K562 (cell line): ENCODE measurements around the gene TMEM132C. TPM values are rescaled to one million over a fixed set of nuclear protein-coding genes. Genes with fewer than 3 reads are reported as not detected.

Source experiments
- ATAC-seq: fragments of 200-7000 bp; cut with Tn5 transposase; 3 replicates; pipeline ENCODE4 v1.9.1; 2020; ENCODE audit warnings: moderate library complexity
- BruUV-seq: library from RNA; stranded (reverse); fragments of 400-500 nt; replicated peaks from 2 replicates; lab custom pipeline; 2021; lab: Mats Ljungman, UMichigan
- CTCF ChIA-PET: fragments of 300-600 bp; formaldehyde crosslinking; extraction: SDS; loops from one replicate; lab custom pipeline; 2021; ENCODE audit warnings: low intra/inter-chr PET ratio; lab: Yijun Ruan, JAX
- POLR2A ChIA-PET: fragments of 300-600, 350-650 bp; sonication (Branson Sonifier 250); formaldehyde crosslinking; extraction: SDS; loops from one replicate; lab custom pipeline; 2021; ENCODE audit warnings: antibody characterized with exemption, inconsistent platforms; lab: Yijun Ruan, JAX
- DNase-seq, 4 experiments: peaks; one replicate each; pipeline versions ENCODE4 v3.0.0 to v3.0.0-alpha.2; 2011 to 2018; ENCODE audit warnings: low spot score in 3 of 4, mixed read lengths in 3 of 4; ENCODE audit errors: extremely low read depth in 1 of 4
- FAIRE-seq: peaks from 2 replicates; lab custom pipeline; 2011; peaks lifted over from hg19 to GRCh38; lab: Jason Lieb, UNC
- H2AFZ ChIP-seq: 2 replicates; pipeline ENCODE4 v1.6.0; 2011; ENCODE audit warnings: low read depth, low read length, control low read depth, inconsistent platforms
- H3K27ac ChIP-seq: fragments of 200-600 bp; 3 replicates; pipeline ENCODE4 v1.8.0; 2011; ENCODE audit warnings: low read depth, mild to moderate bottlenecking, control low read depth, inconsistent platforms, low read length, moderate library complexity, mixed read lengths; ENCODE audit errors: extremely low read depth
- H3K27me3 ChIP-seq, 2 experiments: fragments of 300-600 bp in 1 of 2; 2 replicates in 1 of 2; 3 replicates in 1 of 2; pipeline versions ENCODE4 v1.6.0 to v1.8.0; 2011; ENCODE audit warnings: inconsistent platforms in 2 of 2, low read length in 2 of 2, mild to moderate bottlenecking in 1 of 2, mixed read lengths in 1 of 2, moderate library complexity in 1 of 2; ENCODE audit not compliant: control insufficient read depth in 2 of 2, insufficient read depth in 2 of 2
- H3K36me3 ChIP-seq: fragments of 300-600 bp; 3 replicates; pipeline ENCODE4 v1.8.0; 2011; ENCODE audit warnings: mild to moderate bottlenecking, low read length, inconsistent platforms; ENCODE audit not compliant: control insufficient read depth, insufficient read depth
- H3K4me1 ChIP-seq, 2 experiments: fragments of 200-600 bp in 1 of 2; replicated peaks in 1 of 2; 2 replicates in 1 of 2; 3 replicates in 1 of 2; pipeline versions ENCODE4 v1.5.1 to v1.8.0; 2011; ENCODE audit warnings: inconsistent platforms in 2 of 2, low read length in 2 of 2, mild to moderate bottlenecking in 1 of 2, mixed read lengths in 1 of 2, moderate library complexity in 1 of 2; ENCODE audit not compliant: control insufficient read depth in 2 of 2, insufficient read depth in 2 of 2
- H3K4me2 ChIP-seq: 2 replicates; pipeline ENCODE4 v1.6.1; 2011; ENCODE audit warnings: low read length, control low read depth, inconsistent platforms, mixed read lengths; ENCODE audit not compliant: insufficient read depth
- H3K4me3 ChIP-seq: fragments of 200-600 bp; sonication (generic), shearing (Covaris generic); 2 replicates; pipeline ENCODE4 v1.5.1; 2016; ENCODE audit warnings: control low read depth, inconsistent platforms
- H3K79me2 ChIP-seq: fragments of 200-600 bp; 3 replicates; pipeline ENCODE4 v1.8.0; 2011; ENCODE audit warnings: low read length, inconsistent platforms; ENCODE audit not compliant: control insufficient read depth, insufficient read depth
- H3K9ac ChIP-seq, 2 experiments: 2 replicates each; pipeline versions ENCODE4 v1.6.0 to v1.6.1; 2011; ENCODE audit warnings: low read depth in 2 of 2, low read length in 2 of 2, control low read depth in 1 of 2, inconsistent platforms in 1 of 2, mild to moderate bottlenecking in 1 of 2, mixed read lengths in 1 of 2; ENCODE audit not compliant: insufficient read depth in 1 of 2
- H3K9me1 ChIP-seq: one replicate; pipeline ENCODE4 v1.6.0; 2011; ENCODE audit warnings: inconsistent platforms, mild to moderate bottlenecking, low read length, moderate library complexity; ENCODE audit not compliant: control insufficient read depth, insufficient read depth
- H3K9me3 ChIP-seq: replicated peaks from 2 replicates; pipeline ENCODE4 v1.5.1; 2011; ENCODE audit warnings: low read depth, low read length, inconsistent platforms; ENCODE audit not compliant: control insufficient read depth, insufficient read depth
- H4K20me1 ChIP-seq: replicated peaks from 2 replicates; pipeline ENCODE4 v1.6.1; 2011; ENCODE audit warnings: low read length, inconsistent platforms, mixed read lengths; ENCODE audit not compliant: control insufficient read depth, insufficient read depth
- DDX20 ChIP-seq: fragments of 450-650 bp; IDR thresholded peaks from 2 replicates; pipeline ENCODE4 v1.6.1; 2016; ENCODE audit warnings: missing genetic modification characterization, low read depth, mild to moderate bottlenecking, missing compliant biosample characterization, moderate library complexity
- E2F4 ChIP-seq: sonication (generic); formaldehyde crosslinking; IDR thresholded peaks from 2 replicates; pipeline ENCODE4 v1.8.0; 2022; ENCODE audit warnings: mild to moderate bottlenecking, low read depth, missing genetic modification reagents
- ELF1 ChIP-seq: fragments of 200-800 bp; sonication (Bioruptor generic); IDR thresholded peaks from 2 replicates; pipeline ENCODE4 v1.6.1; 2016; ENCODE audit warnings: missing genetic modification characterization, missing compliant biosample characterization
- FUS ChIP-seq: fragments of 200-400 bp; formaldehyde crosslinking; optimal IDR thresholded peaks from 2 replicates; pipeline ENCODE3; 2017; ENCODE audit warnings: low read depth, low read length
- MBD1 ChIP-seq: fragments of 250-450 bp; sonication (Bioruptor Pico); IDR thresholded peaks from 2 replicates; pipeline ENCODE4 v1.8.0; 2022; ENCODE audit warnings: inconsistent platforms
- MIER1 ChIP-seq: fragments of 450-650 bp; IDR thresholded peaks from 2 replicates; pipeline ENCODE4 v1.6.1; 2016; ENCODE audit warnings: antibody characterized with exemption, mild to moderate bottlenecking, low read depth
- NR4A1 ChIP-seq, 2 experiments: fragments of 250-450 bp in 1 of 2; fragments of 450-650 bp in 1 of 2; sonication (Bioruptor Pico) in 1 of 2; IDR thresholded peaks; 2 replicates each; pipeline versions ENCODE4 v1.4.0 to v1.6.1; 2016 to 2020; ENCODE audit warnings: mild to moderate bottlenecking in 2 of 2, missing compliant biosample characterization in 1 of 2, missing genetic modification characterization in 1 of 2, moderate library complexity in 1 of 2
- RBM15 ChIP-seq: fragments of 200-400 bp; formaldehyde crosslinking; IDR thresholded peaks from 2 replicates; pipeline ENCODE4 v1.6.1; 2018; ENCODE audit warnings: mild to moderate bottlenecking, low read length, moderate library complexity; ENCODE audit not compliant: insufficient read depth
- SIX5 ChIP-seq, 2 experiments: IDR thresholded peaks; 2 replicates each; pipeline ENCODE4 v1.6.1; 2011; ENCODE audit warnings: low read length in 2 of 2, borderline replicate concordance in 1 of 2, low read depth in 1 of 2, mild to moderate bottlenecking in 1 of 2, moderate library complexity in 1 of 2; ENCODE audit not compliant: insufficient read depth in 1 of 2
- SNAPC5 ChIP-seq: fragments of 250-450 bp; sonication (Bioruptor Pico); IDR thresholded peaks from 2 replicates; pipeline ENCODE4 v1.8.0; 2021; ENCODE audit warnings: moderate library complexity, mild to moderate bottlenecking, inconsistent platforms
- TAF9B ChIP-seq: fragments of 450-650 bp; IDR thresholded peaks from 2 replicates; pipeline ENCODE4 v1.6.1; 2018; ENCODE audit warnings: mild to moderate bottlenecking; ENCODE audit not compliant: partially characterized antibody
- ZKSCAN8 ChIP-seq: fragments of 200-800 bp; sonication (Bioruptor generic); IDR thresholded peaks from 2 replicates; pipeline ENCODE4 v1.6.1; 2016; ENCODE audit warnings: missing genetic modification characterization, missing compliant biosample characterization
- ZNF212 ChIP-seq: fragments of 450-650 bp; formaldehyde crosslinking; IDR thresholded peaks from 2 replicates; pipeline ENCODE4 v1.4.0; 2020; ENCODE audit warnings: mild to moderate bottlenecking
- ZNF780A ChIP-seq: fragments of 250-450 bp; sonication (Bioruptor Pico); IDR thresholded peaks from 2 replicates; pipeline ENCODE4 v1.5.0; 2021; ENCODE audit warnings: mild to moderate bottlenecking
- WGBS: fragments of 100-300 bp; shearing (Covaris generic); methylation state at CpG from one replicate; pipeline ENCODE4 v1.1.6; 2016; ENCODE audit warnings: low coverage, mixed read lengths; ENCODE audit not compliant: insufficient coverage; ENCODE audit errors: missing lambda C conversion rate; 5-methylcytosine and 5-hydroxymethylcytosine counted together
- in situ Hi-C: fragments of 300-500 bp; cut with MboI; formaldehyde crosslinking; loops from 4 replicates; pipeline ENCODE4 v1.15.0; 2018; ENCODE audit warnings: inconsistent platforms, mixed read lengths
- intact Hi-C: fragments of 100-400 bp; cut with micrococcal nuclease; formaldehyde crosslinking; loops from 2 replicates; pipeline ENCODE4 v1.14.2; 2022
- polyA plus RNA-seq, 8 experiments: library from polyadenylated mRNA; depleted of rRNA in 4 of 8; stranded (reverse) in 5 of 8; unstranded in 3 of 8; fragments of >200 nt; fragmentation: Nextera tagmentation in 2 of 8; fragmentation: Illumina TruSeq in 1 of 8; extraction: Ambion mirVana in 2 of 8; extraction: Trizol in 1 of 8; gene quantifications; 2 replicates each; pipeline versions ENCODE4 v1.2.1 to v1.2.3, GENCODE V29; 2011 to 2014; ENCODE audit warnings: inconsistent platforms in 1 of 8, missing spikeins in 1 of 8
- total RNA-seq, 7 experiments: library from RNA; depleted of rRNA in 6 of 7; stranded (reverse); fragments of >200 nt in 6 of 7; fragmentation: Illumina TruSeq in 2 of 7; extraction: Trizol in 2 of 7; gene quantifications; 2 replicates each; pipeline versions ENCODE4 v1.2.1 to v1.2.3, GENCODE V29; 2011 to 2021; ENCODE audit warnings: low replicate concordance in 1 of 7
- TF ChIP-seq, protein P1 (sequence below): sonication (generic); formaldehyde crosslinking; IDR thresholded peaks from 2 replicates; pipeline ENCODE4 v1.8.1; 2023; ENCODE audit warnings: mild to moderate bottlenecking, missing genetic modification reagents
- TF ChIP-seq, protein P2 (sequence below): IDR thresholded peaks from 3 replicates; pipeline ENCODE4 v1.6.1; 2011; ENCODE audit warnings: borderline replicate concordance, mild to moderate bottlenecking; ENCODE audit not compliant: insufficient read length, insufficient read depth

Gene TMEM132C
- total and polyA plus RNA-seq, 9 of the 15 experiments (the other 6 are each of a cell fraction or from before 2014, with no cell fraction given) = not detected

DNA sequence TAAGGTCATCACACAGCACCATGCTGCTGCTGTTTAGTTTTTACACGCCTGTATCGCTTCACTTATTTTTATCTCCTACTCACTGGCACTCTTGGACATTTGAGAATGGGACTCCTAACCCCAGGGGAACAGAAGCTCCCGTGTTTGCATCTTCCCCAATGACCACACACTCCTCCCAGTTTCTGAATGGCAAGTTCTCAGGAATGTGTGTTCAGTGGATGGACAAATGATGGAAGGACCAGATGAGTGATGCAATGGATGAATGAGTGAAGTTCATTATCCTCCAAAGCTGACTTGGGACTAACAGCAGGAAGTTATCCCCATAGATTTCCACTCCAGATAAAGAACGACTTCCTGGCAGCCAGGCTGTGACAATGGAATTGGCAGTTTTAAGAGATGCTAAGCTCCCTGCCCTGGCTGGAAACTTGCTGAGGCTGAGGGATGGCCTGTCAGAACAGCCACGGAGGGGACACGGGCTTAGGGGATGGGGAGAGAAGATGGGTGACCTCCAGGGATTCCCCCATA, 325.3 kb downstream of the TMEM132C start:
- Histone ChIP-seq H3K36me3 (no peaks in the 10 kb centered on the region), H3K9me3 (no peaks in the 10 kb centered on the region), H3K27me3 (peaks cover 0 to 5% of the 10 kb centered on the region in 2 experiments; a peak in 1 of 5 replicates), H4K20me1 (no peaks in the 10 kb centered on the region; the same call in 1 of the 2 replicates), H3K9me1 (no peaks in the 10 kb centered on the region), H3K27ac (no peak overlapping the region), H2AFZ (no peak overlapping the region), H3K4me2 (no peak overlapping the region), H3K9ac (no peak overlapping the region), H3K4me1 (no peaks in the 10 kb centered on the region), H3K4me3 (no peak overlapping the region), H3K79me2 (no peaks in the 10 kb centered on the region)
- intact Hi-C loops = no loop called here
- WGBS = 0% methylated on average over 6 of the region's 6 CpGs
- FAIRE-seq (no peak), ATAC-seq (no peak), DNase-seq (no peak)
- no TSS peak for BruUV-seq
- ChIA-PET CTCF (no interaction called here), POLR2A (no interaction called here)
- in situ Hi-C loops = no loop called here
- TF ChIP-seq E2F4 (no peak), ELF1 (no peak), SIX5 (IDR thresholded peaks at IDR 0.05; ENCODE audit: borderline replicate concordance in 1 of 2, insufficient read depth in 1 of 2, low read depth in 1 of 2, low read length in 2 of 2) (no peak), DDX20 (tag) (no peak), ZNF780A (CRISPR knock-in tag) (no peak), MIER1 (no peak), NR4A1 (CRISPR knock-in tag; IDR thresholded peaks at IDR 0.05) (no peak), NR4A1 (tag; IDR thresholded peaks at IDR 0.05) (no peak), SNAPC5 (CRISPR knock-in tag) (no peak), MBD1 (CRISPR knock-in tag) (no peak), ZNF212 (CRISPR knock-in tag) (no peak), RBM15 (no peak), TAF9B (no peak), ZKSCAN8 (CRISPR knock-in tag) (no peak), FUS (no peak)
- TF ChIP-seq, protein P1, sequence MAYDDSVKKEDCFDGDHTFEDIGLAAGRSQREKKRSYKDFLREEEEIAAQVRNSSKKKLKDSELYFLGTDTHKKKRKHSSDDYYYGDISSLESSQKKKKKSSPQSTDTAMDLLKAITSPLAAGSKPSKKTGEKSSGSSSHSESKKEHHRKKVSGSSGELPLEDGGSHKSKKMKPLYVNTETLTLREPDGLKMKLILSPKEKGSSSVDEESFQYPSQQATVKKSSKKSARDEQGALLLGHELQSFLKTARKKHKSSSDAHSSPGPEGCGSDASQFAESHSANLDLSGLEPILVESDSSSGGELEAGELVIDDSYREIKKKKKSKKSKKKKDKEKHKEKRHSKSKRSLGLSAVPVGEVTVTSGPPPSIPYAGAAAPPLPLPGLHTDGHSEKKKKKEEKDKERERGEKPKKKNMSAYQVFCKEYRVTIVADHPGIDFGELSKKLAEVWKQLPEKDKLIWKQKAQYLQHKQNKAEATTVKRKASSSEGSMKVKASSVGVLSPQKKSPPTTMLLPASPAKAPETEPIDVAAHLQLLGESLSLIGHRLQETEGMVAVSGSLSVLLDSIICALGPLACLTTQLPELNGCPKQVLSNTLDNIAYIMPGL (CRISPR knock-in tag) = no peak
- TF ChIP-seq, protein P2, sequence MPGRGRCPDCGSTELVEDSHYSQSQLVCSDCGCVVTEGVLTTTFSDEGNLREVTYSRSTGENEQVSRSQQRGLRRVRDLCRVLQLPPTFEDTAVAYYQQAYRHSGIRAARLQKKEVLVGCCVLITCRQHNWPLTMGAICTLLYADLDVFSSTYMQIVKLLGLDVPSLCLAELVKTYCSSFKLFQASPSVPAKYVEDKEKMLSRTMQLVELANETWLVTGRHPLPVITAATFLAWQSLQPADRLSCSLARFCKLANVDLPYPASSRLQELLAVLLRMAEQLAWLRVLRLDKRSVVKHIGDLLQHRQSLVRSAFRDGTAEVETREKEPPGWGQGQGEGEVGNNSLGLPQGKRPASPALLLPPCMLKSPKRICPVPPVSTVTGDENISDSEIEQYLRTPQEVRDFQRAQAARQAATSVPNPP = no peak
